Measurements from ENCODE around the gene PDIK1L.
A peak's percentile ranks its signal among the peaks of the same experiment; 100 is the strongest.

Gene PDIK1L

GRCh38 chr1:26122988-26123973 is 11.7 kb downstream of the PDIK1L start:
- peak; percentile 56 for DNase-seq (ENCODE audit: low spot score)

DNA sequence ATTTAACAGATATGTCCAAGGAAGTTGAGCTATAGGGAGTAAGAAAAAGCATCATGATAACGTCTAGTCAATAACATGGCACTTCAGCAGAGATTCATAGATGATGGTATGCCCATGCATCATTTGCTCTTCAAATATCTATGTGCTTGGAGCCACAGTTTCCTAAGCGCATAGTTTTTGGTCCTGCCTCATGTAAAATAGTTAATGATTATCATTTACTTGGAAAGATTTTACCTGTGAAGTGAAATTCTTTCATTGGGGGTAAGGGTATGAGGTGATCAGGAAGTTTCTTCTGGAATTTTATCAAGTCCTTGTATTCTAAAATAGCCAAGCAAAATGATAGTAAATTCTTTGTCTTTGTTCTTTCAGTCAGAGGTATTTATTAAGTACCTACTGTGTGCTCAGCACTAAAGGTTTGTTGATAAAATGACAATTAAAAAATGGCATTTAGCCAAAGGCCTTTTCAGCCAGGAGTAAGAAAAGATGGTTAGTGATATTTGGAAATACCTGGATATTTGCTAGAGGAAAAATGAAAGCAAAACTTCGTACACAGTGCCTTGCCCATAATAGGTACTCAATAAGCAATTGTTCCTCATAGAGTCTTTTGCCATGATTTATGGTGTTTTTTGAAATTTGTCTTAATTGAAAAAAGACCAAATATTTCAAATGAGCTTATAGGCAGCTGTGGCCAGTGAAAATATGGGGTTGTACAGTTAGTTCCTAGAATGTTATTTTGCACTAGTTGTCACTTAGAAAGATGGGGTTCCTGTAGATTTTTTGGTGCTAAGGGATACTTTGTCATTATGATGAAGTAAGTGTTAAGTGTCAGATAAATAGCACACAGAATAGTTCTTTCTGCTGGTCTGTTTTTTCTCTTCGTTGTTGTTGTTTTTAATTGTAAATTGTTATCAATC is 13.1 kb downstream of the PDIK1L start:
- no peak for DNase-seq (ENCODE audit: low spot score)

DNA sequence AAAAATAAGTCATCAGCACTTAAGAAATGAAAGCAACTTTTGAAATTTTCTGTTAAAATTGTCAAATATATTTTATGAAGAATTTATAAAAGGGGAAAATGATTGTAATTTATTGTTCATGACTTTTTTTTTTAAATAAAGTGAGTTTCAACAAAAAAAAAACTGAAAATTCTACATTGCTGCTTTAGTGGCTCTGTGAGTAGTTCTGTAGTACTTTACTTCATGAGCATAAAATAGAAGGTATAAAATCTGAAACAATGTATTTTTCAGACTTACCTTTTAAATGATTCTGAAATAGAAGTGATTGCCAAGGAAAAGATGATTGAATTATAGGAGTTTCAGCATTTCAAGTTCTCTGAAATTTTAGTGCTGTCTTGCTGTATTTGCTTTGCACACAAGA is 13.8 kb downstream of the PDIK1L start:
- no peak for DNase-seq (ENCODE audit: low spot score)

GRCh38 chr1:26125946-26126320 is 14.3 kb downstream of the PDIK1L start:
- DNase-seq (ENCODE audit: low spot score): no peak

GRCh38 chr1:26126321-26127084 is 14.9 kb downstream of the PDIK1L start:
- peak; percentile 89 for DNase-seq (ENCODE audit: low spot score)

GRCh38 chr1:26127235-26128163 is 15.9 kb downstream of the PDIK1L start:
- no peak for DNase-seq (ENCODE audit: low spot score)

DNA sequence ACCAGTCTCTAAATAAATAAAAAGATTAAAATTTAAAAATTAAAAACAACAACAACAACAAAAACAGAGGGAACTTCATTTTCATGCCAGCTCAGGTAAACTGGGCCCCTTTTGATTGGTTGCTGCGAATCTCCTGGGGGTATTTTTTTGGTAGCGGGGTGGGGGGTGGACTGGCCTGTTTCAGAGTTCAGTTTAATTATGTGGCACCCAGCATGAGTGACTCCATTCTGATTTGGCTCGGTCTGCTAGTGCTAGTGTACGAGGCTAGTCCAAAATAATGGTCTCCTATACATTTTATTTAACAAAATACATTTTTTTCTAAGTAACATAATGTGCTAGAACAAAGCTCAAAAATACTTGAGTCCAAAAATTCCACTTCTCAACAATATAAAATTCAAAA is 18.2 kb downstream of the PDIK1L start:
- DNase-seq (ENCODE audit: low spot score): no peak

DNA sequence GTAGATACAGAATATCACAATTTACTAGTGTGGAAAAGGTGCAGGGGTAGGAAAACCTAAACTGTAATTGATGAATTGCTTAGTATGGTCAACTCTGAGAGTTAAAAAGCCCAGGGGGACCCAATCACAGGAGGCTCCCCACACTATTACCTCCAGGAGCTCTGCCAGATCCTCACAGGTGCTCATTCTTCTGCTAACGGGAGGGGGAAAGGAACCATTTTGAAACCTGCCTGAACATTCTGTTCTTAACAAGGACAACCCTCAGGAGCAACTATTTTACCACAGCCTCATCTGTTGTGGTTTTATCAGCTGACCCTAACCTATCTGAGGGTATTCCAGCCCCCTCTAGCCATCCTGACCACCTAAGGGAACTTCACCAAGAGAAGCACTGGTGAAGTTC is 19.1 kb downstream of the PDIK1L start:
- no peak for DNase-seq (ENCODE audit: low spot score)

DNA sequence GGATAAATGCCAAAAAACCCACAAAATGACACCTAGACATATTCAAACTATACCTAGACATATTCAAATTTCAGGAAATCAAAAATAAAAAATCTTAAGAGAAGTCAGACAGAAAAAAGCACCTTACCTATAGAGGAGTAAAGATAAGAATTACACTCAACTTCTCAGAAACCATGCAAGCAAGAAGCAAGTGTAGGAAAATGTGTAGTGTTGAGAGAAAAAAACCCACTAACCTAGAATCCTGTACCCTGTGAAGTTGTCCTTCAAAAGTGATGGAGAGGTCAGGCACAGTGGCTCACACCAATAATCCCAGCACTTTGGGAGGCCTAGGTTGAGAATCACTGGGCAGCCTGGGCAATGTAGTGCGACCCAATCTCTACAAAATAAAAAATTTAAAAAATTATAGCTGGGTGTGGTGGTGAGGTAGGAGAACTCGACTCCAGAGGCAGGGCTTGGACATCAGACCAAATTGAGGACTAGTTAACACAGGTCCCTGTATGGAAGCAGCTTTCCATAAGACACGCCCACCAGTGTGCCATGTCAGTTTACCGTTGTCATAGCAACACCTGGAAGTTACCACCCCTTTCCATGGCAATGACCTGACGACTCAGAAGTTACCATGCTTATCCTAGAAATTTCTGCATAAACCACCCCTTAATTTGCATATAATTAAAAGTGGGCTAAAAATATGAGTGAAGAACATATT is 20.7 kb downstream of the PDIK1L start:
- no peak for DNase-seq (ENCODE audit: low spot score)

DNA sequence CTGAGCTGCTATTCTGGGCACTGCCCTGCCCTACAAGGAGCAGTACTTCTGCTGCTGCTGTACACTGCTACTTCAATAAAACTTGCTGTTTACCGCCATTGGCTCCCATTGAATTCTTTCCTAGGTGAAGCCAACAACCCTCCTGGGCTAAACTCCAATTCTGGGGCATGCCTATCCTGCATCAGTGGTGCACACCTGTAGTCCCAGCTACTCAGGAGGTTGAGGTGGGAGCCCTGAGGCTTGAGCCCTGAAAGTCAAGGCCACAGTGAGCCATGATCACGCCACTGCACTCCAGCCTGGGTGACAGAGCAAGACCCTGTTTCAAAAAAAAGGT is 21.2 kb downstream of the PDIK1L start:
- no peak for DNase-seq (ENCODE audit: low spot score)

GRCh38 chr1:26134466-26134865 is 22.8 kb downstream of the PDIK1L start:
- no peak for DNase-seq (ENCODE audit: low spot score)

DNA sequence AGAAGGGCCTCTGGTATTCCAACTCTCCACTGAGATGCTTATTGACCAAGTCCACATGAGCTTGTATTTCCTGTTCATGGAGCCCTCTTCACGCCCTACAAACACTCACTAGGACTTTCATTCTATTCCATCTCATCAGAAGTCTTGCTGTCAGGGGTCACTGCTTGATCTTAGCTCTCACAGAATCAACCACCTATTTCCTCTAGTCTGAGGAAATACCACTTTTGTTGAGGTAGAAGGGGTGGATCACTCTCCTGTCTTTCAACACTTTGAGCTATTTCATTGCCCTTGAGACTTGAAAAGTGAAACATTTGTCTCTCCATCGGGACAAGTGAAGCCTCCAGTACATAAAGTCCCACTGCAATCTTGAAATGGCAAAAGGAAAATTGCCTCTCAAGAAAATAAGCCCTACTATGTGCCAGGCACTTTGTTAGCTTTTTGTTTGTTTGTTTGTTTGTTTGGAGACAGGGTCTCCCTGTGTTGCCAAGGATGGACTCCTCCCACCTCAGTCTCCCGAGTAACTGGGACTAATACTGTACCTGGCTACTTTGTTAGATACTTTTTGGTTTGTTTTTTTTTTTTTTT is 27.4 kb downstream of the PDIK1L start:
- no peak for DNase-seq (ENCODE audit: low spot score)

- no peak for DNase-seq (ENCODE audit: low spot score)
These were observed 30.5 kb downstream of the PDIK1L start for GRCh38 chr1:26142159-26142558.

DNA sequence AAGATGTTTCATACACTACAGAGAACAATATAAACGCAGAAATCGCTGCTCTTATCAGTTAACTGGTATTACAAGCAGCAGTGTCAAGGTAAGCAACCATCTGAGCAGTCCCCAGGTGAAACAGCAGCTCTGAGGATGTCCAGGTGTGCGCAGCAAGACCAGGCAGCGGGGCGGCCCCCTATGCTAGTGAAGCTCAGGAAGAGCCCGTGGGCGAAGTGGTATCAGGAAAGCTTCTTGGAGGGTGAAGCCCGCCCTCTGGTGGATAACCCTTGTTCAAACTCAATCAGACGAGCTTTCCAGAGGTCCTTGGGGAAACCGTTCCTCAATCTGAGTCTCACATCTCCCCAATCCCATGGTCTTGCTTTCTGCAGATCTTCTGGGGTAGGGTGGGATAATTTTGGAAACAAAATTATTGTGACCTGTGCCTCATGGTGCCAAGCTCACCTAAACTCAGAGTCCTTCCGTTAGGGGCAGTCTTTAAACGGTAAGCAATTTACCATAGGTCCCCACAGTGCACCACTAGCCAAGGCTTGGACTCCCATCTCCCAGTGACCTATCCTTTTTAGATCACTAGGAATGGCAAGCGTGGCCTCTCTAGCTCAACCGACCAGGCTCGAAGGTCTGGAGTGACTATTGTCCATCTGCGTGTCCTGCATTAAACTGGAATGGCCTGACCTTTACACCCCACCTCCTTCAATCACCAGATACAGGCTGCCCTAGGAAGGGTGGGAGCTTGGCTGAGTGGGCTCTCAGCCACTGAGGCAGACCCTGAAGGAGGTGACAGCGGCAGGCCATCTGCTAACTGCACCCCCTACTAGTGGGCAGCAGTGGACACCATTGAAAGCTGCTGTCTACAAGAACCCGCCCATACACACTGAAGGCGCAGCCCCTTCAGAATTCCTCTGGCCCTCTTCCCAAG is 33.7 kb downstream of the PDIK1L start:
- peak; percentile 74 for DNase-seq (ENCODE audit: low spot score)

- no peak for DNase-seq (ENCODE audit: low spot score)
These were observed 34.3 kb downstream of the PDIK1L start for GRCh38 chr1:26145960-26146294.

DNA sequence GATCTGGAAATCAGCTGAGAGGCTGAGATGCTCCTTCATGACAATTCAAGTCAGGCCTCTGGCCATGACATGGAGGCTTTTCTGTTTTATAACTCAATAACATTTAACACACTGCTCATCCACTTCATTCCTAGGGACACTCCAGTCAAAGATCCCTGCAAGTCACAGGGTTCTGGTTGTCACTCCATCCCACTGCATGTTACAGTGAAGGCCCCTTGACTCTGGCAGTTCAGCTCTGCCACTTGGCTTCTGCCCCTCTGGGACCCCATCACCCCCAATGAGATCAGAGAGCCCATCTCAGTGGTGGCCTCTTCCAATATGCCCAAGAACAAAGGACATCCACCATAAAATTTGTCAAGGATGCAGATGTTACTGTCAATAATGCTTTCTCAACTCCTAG is 37.3 kb downstream of the PDIK1L start:
- no peak for DNase-seq (ENCODE audit: low spot score)

- DNase-seq (ENCODE audit: low spot score): no peak
These were observed 42.4 kb downstream of the PDIK1L start for GRCh38 chr1:26153966-26154532.

- no peak for DNase-seq (ENCODE audit: low spot score)
These were observed 43.1 kb downstream of the PDIK1L start for GRCh38 chr1:26154750-26155149.
